Measurements from ENCODE around the gene KPTN.

DNA sequence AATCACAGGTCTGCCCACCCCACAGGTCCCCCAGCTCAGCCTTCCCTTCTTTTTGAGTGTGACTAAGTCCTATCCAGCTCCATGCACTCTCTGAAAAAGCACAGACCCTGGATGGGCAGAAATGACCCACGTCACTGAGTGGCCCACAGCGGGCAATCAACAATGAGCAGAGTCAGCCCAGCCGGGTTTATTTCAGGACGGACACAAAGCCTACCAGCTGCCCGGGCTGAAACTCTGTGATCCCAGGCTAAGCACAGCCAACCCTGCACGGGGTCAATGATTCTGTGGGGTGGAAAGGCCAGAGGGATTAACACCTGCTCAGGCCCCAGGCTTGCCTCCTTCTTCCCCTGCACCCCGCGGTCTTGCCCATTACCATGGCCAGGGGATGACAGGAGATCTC, 22.4 kb upstream of the KPTN start:
- no peak for TF ChIP-seq EZH2 (IDR thresholded peaks at IDR 0.05; ENCODE audit: insufficient read depth, poor library complexity, severe bottlenecking)
- TF ChIP-seq EZH2phosphoT487 (IDR thresholded peaks at IDR 0.05; ENCODE audit: insufficient read depth, low read depth) = no peak
